ENCODE measurements around the gene FAM187B. TPM values are rescaled to one million over a fixed set of nuclear protein-coding genes. Genes with fewer than 3 reads are reported as not detected.

FAM187B gene
- not detected in 2 replicates for total RNA-seq

GRCh38 chr19:35228177-35228930, at the start of gene FAM187B:
Gene FAM187B (minus strand): TSS chr19:35228739. CDS start chr19:35228680, 59 bp downstream.

GRCh38 chr19:35268536-35269437, 40.2 kb upstream of the FAM187B start, which contains the start of gene USF2:
Gene USF2 (plus strand): TSS chr19:35268962. CDS start chr19:35269102, 140 bp downstream.

GRCh38 chr19:35248310-35249145, 20.0 kb upstream of the FAM187B start, which contains the start of gene LSR:
Gene LSR (plus strand): TSS chr19:35249002. CDS start chr19:35249023, 21 bp downstream.

Other genes with a start within 250 kb of the FAM187B start
- gene GRAMD1A, start 228.4 kb downstream of the FAM187B start, total RNA-seq: 30.2 TPM in 2 replicates
- 2.9 and 3.5 TPM in 2 replicates for gene SCN1B, start 198.3 kb downstream of the FAM187B start, total RNA-seq
- gene HPN, start 187.0 kb downstream of the FAM187B start, total RNA-seq: not detected in 2 replicates
- not detected in 2 replicates for gene FXYD3, start 112.9 kb downstream of the FAM187B start, total RNA-seq
- not detected in 2 replicates for gene LGI4, start 93.7 kb downstream of the FAM187B start, total RNA-seq
- not detected in 2 replicates for gene FXYD1, start 89.9 kb downstream of the FAM187B start, total RNA-seq
- not detected in 2 replicates for gene FXYD7, start 85.5 kb downstream of the FAM187B start, total RNA-seq
- 16.2 and 17.0 TPM in 2 replicates for gene FXYD5, start 74.0 kb downstream of the FAM187B start, total RNA-seq
- gene LSR, start 20.3 kb upstream of the FAM187B start, total RNA-seq: 0.30 and 0.32 TPM in 2 replicates
- gene USF2, start 40.2 kb upstream of the FAM187B start, total RNA-seq: 27.9 and 35.3 TPM in 2 replicates
- gene HAMP, start 53.8 kb upstream of the FAM187B start, total RNA-seq: under 0.01 and 0.15 TPM in 2 replicates
- gene MAG, start 63.4 kb upstream of the FAM187B start, total RNA-seq: not detected in 2 replicates
- 0.46 TPM in 1 of 2 replicates, not detected in the other for gene CD22, start 100.4 kb upstream of the FAM187B start, total RNA-seq
- gene FFAR1, start 119.2 kb upstream of the FAM187B start, total RNA-seq: not detected in 2 replicates
- gene FFAR3, start 129.7 kb upstream of the FAM187B start, total RNA-seq: not detected in 2 replicates
- not detected in 2 replicates for gene GPR42, start 142.3 kb upstream of the FAM187B start, total RNA-seq
- gene FFAR2, start 219.5 kb upstream of the FAM187B start, total RNA-seq: not detected in 2 replicates